DOHH2 (cell line): ENCODE results near the gene AFAP1.

Experiments
- H3F3A ChIP-seq: fragments of 200-600 bp; sonication (generic), shearing (Covaris generic); 2 replicates; pipeline ENCODE4 v1.6.0; 2016; ENCODE audit warnings: antibody characterized with exemption, mild to moderate bottlenecking; ENCODE audit not compliant: control insufficient read depth, insufficient read depth
- H3K27ac ChIP-seq: fragments of 200-600 bp; sonication (generic); 2 replicates; pipeline ENCODE4 v1.5.1; 2014; ENCODE audit warnings: low read depth, mild to moderate bottlenecking, low read length, moderate library complexity
- H3K27me3 ChIP-seq: fragments of 200-600 bp; sonication (generic); 2 replicates; pipeline ENCODE4 v1.6.1; 2014; ENCODE audit warnings: mild to moderate bottlenecking, low read length, mixed read lengths; ENCODE audit not compliant: control insufficient read depth
- H3K36me3 ChIP-seq: fragments of 200-600 bp; sonication (generic); 2 replicates; pipeline ENCODE4 v1.6.1; 2014; ENCODE audit warnings: mild to moderate bottlenecking, low read length, moderate library complexity, mixed read lengths; ENCODE audit not compliant: control insufficient read depth
- H3K4me1 ChIP-seq: fragments of 200-600 bp; sonication (generic); 2 replicates; pipeline ENCODE4 v1.6.1; 2014; ENCODE audit warnings: mild to moderate bottlenecking, low read length, mixed read lengths; ENCODE audit not compliant: control insufficient read depth
- H3K4me2 ChIP-seq: fragments of 200-600 bp; sonication (generic); 2 replicates; pipeline ENCODE4 v1.6.0; 2014; ENCODE audit warnings: mild to moderate bottlenecking, low read length, moderate library complexity
- H3K4me3 ChIP-seq: fragments of 200-600 bp; sonication (generic); 2 replicates; pipeline ENCODE4 v1.5.1; 2014; ENCODE audit warnings: mild to moderate bottlenecking, low read length, mixed read lengths
- H3K79me2 ChIP-seq: fragments of 200-600 bp; sonication (generic); 2 replicates; pipeline ENCODE4 v1.6.1; 2014; ENCODE audit warnings: mild to moderate bottlenecking, low read length, mixed read lengths; ENCODE audit not compliant: control insufficient read depth
- H3K9me2 ChIP-seq: fragments of 200-600 bp; sonication (generic); replicated peaks from 2 replicates; pipeline ENCODE4 v1.6.1; 2014; ENCODE audit warnings: mild to moderate bottlenecking, low read length, mixed read lengths; ENCODE audit not compliant: control insufficient read depth
- H3K9me3 ChIP-seq: fragments of 200-600 bp; sonication (generic); 2 replicates; pipeline ENCODE4 v1.6.1; 2014; ENCODE audit warnings: antibody characterized with exemption, low read length, mixed read lengths; ENCODE audit not compliant: control insufficient read depth, insufficient read depth
- H4K20me1 ChIP-seq: fragments of 200-600 bp; sonication (generic); 2 replicates; pipeline ENCODE4 v1.6.0; 2014; ENCODE audit warnings: low read depth, mild to moderate bottlenecking, antibody characterized with exemption, low read length, moderate library complexity; ENCODE audit not compliant: control insufficient read depth, insufficient read depth
- CTCF ChIP-seq: fragments of 200-600 bp; sonication (generic); IDR thresholded peaks from one replicate; pipeline ENCODE4 v1.5.1; 2014; ENCODE audit warnings: antibody characterized with exemption, mild to moderate bottlenecking, low read depth, low read length; ENCODE audit not compliant: poor library complexity, severe bottlenecking
- EZH2phosphoT487 ChIP-seq: fragments of 200-600 bp; sonication (generic); IDR thresholded peaks from 2 replicates; pipeline ENCODE4 v1.6.1; 2017; ENCODE audit warnings: borderline replicate concordance, mild to moderate bottlenecking, antibody characterized with exemption, low read length, moderate library complexity, mixed read lengths

The AFAP1 gene

DNA sequence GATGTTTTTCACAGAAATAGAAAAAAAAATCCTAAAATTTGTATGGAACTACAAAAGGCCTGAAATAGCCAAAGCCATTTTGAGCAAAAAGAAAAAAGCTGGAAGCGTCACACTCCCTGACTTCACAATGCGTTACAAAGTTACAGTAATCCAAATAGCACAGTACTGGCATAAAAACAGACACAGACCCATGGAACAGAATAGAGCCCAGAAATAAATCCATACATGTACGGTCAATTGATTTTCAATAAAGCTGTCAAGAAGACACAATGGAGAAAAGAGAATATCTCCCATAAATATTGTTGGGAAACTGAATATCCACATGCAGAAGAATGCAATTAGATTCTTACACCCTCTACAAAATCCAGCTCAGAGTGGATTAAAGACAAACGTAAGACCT is 208.2 kb downstream of the AFAP1 start:
- H3K4me1 ChIP-seq = no peaks in the 10 kb centered on the region
- H3K27me3 ChIP-seq = no peaks in the 10 kb centered on the region
- H3K4me2 ChIP-seq = no peak overlapping the region
- no peaks in the 10 kb centered on the region for H3F3A ChIP-seq
- H3K36me3 ChIP-seq = no peaks in the 10 kb centered on the region
- no peaks in the 10 kb centered on the region for H4K20me1 ChIP-seq
- H3K79me2 ChIP-seq = no peaks in the 10 kb centered on the region
- H3K9me2 ChIP-seq = no peaks in the 10 kb centered on the region
- TF ChIP-seq EZH2phosphoT487 = no peak
- TF ChIP-seq CTCF = no peak
- H3K27ac ChIP-seq = no peak overlapping the region
- H3K4me3 ChIP-seq = no peak overlapping the region
- H3K9me3 ChIP-seq = no peaks in the 10 kb centered on the region

GRCh38 chr4:7727749-7728148 is 211.9 kb downstream of the AFAP1 start:
- Histone ChIP-seq H3K4me2 (no peak overlapping the region), H3K36me3 (no peaks in the 10 kb centered on the region), H3F3A (no peaks in the 10 kb centered on the region), H3K4me1 (no peaks in the 10 kb centered on the region), H3K9me2 (no peaks in the 10 kb centered on the region), H3K4me3 (no peak overlapping the region), H3K9me3 (no peaks in the 10 kb centered on the region; the same call in 1 of the 2 replicates), H3K27me3 (no peaks in the 10 kb centered on the region), H4K20me1 (no peaks in the 10 kb centered on the region), H3K79me2 (no peaks in the 10 kb centered on the region), H3K27ac (no peak overlapping the region)
- TF ChIP-seq CTCF (no peak), EZH2phosphoT487 (no peak)

- TF ChIP-seq EZH2phosphoT487 (no peak), CTCF (no peak)
- H3K79me2 ChIP-seq = no peaks in the 10 kb centered on the region
- H3K9me3 ChIP-seq = no peaks in the 10 kb centered on the region; the same call in 1 of the 2 replicates
- no peak overlapping the region for H3K4me2 ChIP-seq
- no peaks in the 10 kb centered on the region for H3K36me3 ChIP-seq
- no peak overlapping the region for H3K4me3 ChIP-seq
- no peaks in the 10 kb centered on the region for H4K20me1 ChIP-seq
- H3K27ac ChIP-seq = no peak overlapping the region
- no peaks in the 10 kb centered on the region for H3F3A ChIP-seq
- no peaks in the 10 kb centered on the region for H3K9me2 ChIP-seq
- no peaks in the 10 kb centered on the region for H3K4me1 ChIP-seq
- no peaks in the 10 kb centered on the region for H3K27me3 ChIP-seq
Measured at GRCh38 chr4:7726665-7727413, 212.8 kb downstream of the AFAP1 start.
